Fibroblast of skin of abdomen (primary cell): ENCODE results near the gene TEX54. TPM values are rescaled to one million over a fixed set of nuclear protein-coding genes. Genes with fewer than 3 reads are reported as not detected.
"Not testable (repeated sequence)": the region's sequence is repeated elsewhere in the genome, so short reads cannot be mapped to it uniquely, and the experiment has no call there.

Experiments
- DNase-seq: peaks from one replicate; pipeline ENCODE4 v3.0.0-alpha.2; 2013
- polyA plus RNA-seq, 2 experiments: library from polyadenylated mRNA; unstranded; fragments of 120-200 nt; gene quantifications; one replicate each; pipeline ENCODE4 v1.2.1, GENCODE V29; 2013; ENCODE audit not compliant: insufficient read length in 2 of 2

Gene TEX54
- 0.60 TPM for polyA plus RNA-seq (2013, experiment 1 of 2; ENCODE audit: insufficient read length)
- polyA plus RNA-seq (2013, experiment 2 of 2; ENCODE audit: insufficient read length) = 0.38 TPM

DNA sequence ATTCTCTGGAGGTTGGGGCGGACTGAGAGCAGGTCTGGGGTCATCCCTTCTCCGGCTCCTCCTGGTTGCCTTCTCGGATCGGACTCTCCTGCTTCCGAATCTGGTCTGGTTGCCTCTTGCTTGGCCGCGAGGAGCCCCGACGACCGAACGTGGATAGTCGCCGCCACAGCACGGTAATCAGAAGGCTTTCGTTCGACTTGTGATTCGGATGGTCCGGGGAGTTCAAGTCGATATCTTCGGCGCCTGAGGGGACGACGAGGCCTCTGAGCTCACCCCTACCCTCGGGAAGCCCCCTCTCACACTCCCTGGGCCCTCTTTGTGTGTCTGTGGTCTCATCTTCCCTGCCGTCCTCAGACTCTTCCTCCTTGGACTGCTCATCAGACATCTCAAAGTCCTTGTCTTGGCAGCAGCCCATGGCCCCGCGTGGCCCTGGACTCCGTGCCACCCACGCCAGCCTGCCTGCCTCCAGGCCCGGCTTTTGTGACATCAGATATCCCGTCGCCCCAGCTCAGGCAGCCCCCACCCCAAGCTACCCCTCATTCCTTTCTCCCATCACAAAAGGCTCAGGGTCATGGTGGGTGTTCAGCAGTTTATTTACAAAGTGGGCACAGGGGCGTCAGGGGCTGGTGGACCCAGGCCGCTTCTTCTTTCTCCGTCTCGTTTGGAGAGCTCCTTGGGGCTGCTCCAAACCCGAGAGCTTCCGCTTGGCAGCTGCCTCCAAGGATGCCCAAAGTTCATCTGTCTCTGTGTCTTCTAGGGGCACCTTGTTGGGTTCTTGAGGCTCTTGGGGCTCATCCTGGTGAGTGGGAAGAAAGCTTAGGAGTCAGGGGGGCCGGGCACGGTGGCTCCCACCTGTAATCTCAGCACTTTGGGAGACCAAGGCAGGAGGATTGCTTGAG, at the start of gene TEX54:
TSS of gene TEX54 (minus strand) at position 506 of the 899 bp plus-strand sequence.
- DNase-seq = no peak

DNA sequence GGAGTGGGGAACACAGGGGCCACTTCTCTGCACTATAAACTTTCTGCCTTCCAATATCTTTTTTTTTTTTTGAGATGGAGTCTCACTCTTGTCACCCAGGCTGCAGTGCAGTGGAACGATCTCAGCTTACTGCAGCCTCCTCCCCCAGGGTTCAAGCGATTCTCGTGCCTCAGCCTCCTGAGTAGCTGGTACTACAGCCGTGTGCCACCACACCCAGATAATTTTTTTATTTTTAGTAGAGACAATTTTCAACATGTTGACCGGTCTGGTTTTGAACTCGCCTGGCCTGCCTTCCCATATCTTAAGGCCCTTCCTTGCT, 49.7 kb upstream of the TEX54 start:
- DNase-seq = no peak

DNA sequence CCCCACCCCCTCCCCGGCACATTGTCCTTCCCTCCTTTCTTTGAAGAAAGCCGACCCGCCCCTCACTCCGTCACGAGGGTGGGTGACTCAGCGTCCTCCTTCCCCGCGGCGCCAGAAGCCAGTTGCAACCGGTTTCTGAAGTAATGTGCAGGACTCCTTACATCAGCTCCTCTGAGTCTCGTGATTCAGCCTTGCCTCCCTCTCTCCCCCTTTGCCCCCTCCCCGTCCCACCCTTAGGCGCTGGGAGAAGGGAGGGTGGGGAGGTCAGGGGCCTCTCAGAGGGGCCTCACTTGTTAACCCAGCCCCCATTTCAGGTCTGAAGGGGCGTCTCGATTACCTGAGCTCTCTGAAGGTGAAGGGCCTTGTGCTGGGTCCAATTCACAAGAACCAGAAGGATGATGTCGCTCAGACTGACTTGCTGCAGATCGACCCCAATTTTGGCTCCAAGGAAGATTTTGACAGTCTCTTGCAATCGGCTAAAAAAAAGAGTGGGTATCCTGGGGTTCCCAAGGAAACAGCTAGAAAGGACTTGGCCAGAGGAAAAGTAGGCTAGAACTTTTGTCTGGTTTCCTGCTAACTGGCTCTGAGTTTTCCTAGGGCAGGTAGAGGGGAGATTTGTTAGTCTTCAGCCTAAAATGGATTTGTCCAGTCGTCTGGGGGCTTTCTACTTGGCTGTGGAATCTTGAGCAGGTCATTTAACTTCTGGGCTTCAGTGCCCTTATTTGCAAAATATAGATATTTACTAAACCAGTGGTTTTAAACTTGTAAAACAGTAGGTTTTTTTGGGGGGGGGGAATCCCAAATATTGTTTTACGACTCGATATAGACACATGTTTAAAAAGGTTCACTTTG, 49.2 kb upstream of the TEX54 start:
- peak; percentile 99 for DNase-seq

DNA sequence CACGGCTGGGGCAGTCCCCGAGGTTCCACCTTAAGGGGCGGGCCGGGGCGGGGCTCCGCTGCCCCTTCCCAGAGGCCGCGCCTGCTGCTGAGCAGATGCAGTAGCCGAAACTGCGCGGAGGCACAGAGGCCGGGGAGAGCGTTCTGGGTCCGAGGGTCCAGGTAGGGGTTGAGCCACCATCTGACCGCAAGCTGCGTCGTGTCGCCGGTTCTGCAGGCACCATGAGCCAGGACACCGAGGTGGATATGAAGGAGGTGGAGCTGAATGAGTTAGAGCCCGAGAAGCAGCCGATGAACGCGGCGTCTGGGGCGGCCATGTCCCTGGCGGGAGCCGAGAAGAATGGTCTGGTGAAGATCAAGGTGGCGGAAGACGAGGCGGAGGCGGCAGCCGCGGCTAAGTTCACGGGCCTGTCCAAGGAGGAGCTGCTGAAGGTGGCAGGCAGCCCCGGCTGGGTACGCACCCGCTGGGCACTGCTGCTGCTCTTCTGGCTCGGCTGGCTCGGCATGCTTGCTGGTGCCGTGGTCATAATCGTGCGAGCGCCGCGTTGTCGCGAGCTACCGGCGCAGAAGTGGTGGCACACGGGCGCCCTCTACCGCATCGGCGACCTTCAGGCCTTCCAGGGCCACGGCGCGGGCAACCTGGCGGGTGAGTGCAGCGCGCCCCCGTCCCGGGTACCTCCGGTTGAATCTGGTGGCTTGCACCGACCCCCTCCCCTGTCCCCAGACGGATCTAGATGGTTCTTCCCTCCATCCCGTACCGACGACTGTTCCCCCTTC, 48.4 kb upstream of the TEX54 start, which contains the start of gene SLC3A2:
TSS of gene SLC3A2 (plus strand) at position 94 of the 776 bp plus-strand sequence. CDS start at position 222, 128 bp downstream.
- peak; percentile 89 for DNase-seq

- peak; percentile 72 for DNase-seq
Measured at GRCh38 chr11:62880231-62880802, 47.7 kb upstream of the TEX54 start.

- DNase-seq = no peak
Measured at GRCh38 chr11:62879235-62879978, 46.8 kb upstream of the TEX54 start.

- DNase-seq = no peak
Measured at GRCh38 chr11:62876712-62877111, 44.1 kb upstream of the TEX54 start.

GRCh38 chr11:62875698-62876478, 43.2 kb upstream of the TEX54 start:
- DNase-seq = no peak

DNA sequence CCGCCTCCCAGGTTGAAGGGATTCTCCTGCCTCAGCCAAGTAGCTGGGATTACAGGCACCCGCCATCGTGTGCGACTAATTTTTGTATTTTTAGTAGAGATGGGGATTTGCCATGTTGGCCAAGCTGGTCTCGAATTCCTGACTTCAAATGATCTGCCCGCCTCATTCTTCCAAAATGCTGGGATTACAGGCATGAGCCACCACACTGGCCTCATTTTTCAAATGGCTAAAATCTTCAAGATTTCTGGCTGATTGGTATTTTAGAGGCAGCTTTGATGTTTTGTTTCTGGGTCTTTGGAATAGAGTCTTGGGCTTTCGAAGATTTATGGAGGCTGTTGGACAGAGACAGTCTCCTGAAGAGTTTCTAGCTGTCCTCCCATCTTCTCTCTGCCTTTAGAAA, 42.2 kb upstream of the TEX54 start:
- DNase-seq = no peak

- DNase-seq = no peak
Measured at GRCh38 chr11:62865635-62866034, 33.0 kb upstream of the TEX54 start.

- no peak for DNase-seq
Measured at GRCh38 chr11:62863687-62864335, 31.2 kb upstream of the TEX54 start.

DNA sequence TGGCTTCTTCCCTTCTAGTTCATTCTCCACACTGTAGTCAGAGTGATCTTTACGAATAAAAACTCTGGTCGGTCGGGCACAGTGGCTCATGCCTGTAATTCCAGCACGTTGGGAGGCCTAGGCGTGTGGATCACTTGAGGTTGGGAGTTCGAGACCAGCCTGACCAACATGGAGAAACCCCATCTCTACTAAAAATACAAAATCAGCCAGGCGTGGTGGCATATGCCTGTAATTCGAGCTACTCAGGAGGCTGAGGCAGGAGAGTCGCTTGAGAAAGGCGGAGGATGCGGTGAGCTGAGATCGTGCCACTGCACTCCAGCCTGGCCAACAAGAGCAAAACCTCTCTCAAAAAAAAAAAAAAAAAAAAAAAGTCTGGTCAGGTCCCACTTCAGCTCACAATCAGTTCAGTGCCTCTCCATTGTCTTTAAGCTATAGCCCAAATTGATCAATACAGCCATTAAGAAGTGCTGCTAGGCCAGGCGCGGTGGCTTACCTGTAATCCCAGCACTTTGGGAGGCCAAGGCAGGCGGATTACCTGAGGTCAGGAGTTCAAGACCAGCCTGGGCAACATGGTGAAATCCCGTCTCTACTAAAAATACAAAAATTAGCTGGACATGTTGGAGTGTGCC, 29.0 kb upstream of the TEX54 start:
- DNase-seq = not testable (repeated sequence)

- DNase-seq = no peak
Measured at GRCh38 chr11:62860835-62861563, 28.4 kb upstream of the TEX54 start.

GRCh38 chr11:62859281-62859703, 26.7 kb upstream of the TEX54 start:
- not testable (repeated sequence) for DNase-seq

DNA sequence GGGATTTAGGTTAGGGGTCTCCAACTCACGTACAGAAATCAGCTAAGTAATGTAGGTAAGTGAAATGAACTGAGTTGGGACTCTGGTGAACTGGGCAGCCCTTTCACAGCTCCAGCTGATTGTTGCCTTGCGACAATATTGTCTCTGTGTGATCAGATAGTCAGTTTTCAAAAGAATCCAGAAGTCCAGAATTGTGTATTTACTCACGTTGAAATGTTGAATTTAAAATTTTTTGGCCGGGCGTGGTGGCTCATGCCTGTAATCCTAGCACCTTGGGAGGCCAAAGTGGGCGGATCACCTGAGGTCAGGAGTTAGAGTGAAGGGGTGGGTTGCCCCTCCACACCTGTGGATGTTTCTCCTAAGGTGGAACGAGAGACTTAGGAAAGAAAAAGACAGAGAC, 25.6 kb upstream of the TEX54 start:
- no peak for DNase-seq

DNA sequence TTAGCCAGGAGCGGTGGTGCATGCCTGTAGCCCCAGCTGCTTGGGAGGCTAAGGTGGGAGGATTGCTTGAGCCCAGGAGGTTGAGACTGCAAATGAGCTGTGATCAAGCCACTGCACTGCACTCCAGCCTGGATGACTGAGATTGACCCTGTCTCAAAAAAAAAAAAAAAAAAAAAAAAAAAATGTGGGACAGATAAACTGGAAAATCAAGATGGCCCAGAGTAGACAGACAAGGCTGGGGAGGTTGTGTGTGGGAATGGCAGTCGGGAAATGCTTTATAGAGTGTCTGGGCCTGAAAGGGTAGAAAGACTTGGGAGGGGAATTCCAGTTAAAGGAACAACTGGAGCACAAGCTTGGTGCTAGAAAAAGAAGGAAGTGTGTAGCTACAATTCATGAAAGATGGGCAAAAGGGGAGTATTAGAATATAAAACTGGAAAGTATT, 24.9 kb upstream of the TEX54 start:
- DNase-seq = no peak

GRCh38 chr11:62856333-62856895, 23.8 kb upstream of the TEX54 start:
- DNase-seq = no peak
